Stomach (tissue), 9 donors: Measurements from ENCODE around the gene C1orf74. TPM values are rescaled to one million over a fixed set of nuclear protein-coding genes. Genes with fewer than 3 reads are reported as not detected.
A peak's percentile ranks its signal among the peaks of the same experiment; 100 is the strongest.

Source experiments
- DNase-seq, 2 donors: peaks; one replicate each; pipeline versions ENCODE4 v3.0.0 to v3.0.0-alpha.2; 2013 to 2019
- H3K27ac ChIP-seq, 5 donors: fragments of 200-600 bp in 4 of 5; sonication (generic) in 4 of 5; one replicate each; pipeline ENCODE4 v1.5.1; 2013 to 2019; ENCODE audit warnings: mild to moderate bottlenecking in 1 of 5, moderate library complexity in 1 of 5
- H3K27me3 ChIP-seq, 3 donors: fragments of 200-600 bp; sonication (generic); one replicate each; pipeline ENCODE4 v1.5.1; 2017 to 2019; ENCODE audit warnings: mixed run types in 1 of 3
- H3K36me3 ChIP-seq, 4 donors: fragments of 200-600 bp; sonication (generic); 1 replicate in 3 of 4; 2 replicates in 1 of 4; pipeline ENCODE4 v1.5.1; 2016 to 2019
- H3K4me1 ChIP-seq, 4 donors: fragments of 200-600 bp; sonication (generic); one replicate each; pipeline ENCODE4 v1.5.1; 2016 to 2019
- H3K4me3 ChIP-seq, 4 donors: fragments of 200-600 bp; sonication (generic) in 3 of 4; one replicate each; pipeline ENCODE4 v1.5.1; 2016 to 2019; ENCODE audit warnings: mild to moderate bottlenecking in 1 of 4
- H3K9me3 ChIP-seq, 4 donors: fragments of 200-600 bp; sonication (generic); one replicate each; pipeline ENCODE4 v1.5.1; 2016 to 2019
- CTCF ChIP-seq, 7 experiments: fragments of 450-650 bp in 4 of 7; fragments of 200-600 bp in 3 of 7; sonication (generic) in 3 of 7; IDR thresholded peaks; one replicate each; pipeline ENCODE4 v1.5.1; 2016 to 2019; ENCODE audit warnings: antibody characterized with exemption in 7 of 7, control low read depth in 2 of 7, mild to moderate bottlenecking in 1 of 7
- EP300 ChIP-seq: sonication (generic); formaldehyde crosslinking; IDR thresholded peaks from one replicate; pipeline ENCODE4 v1.6.1; 2017; ENCODE audit warnings: antibody characterized with exemption
- POLR2A ChIP-seq, 4 donors: fragments of 450-650 bp; IDR thresholded peaks; one replicate each; pipeline ENCODE4 v1.6.1; 2016; ENCODE audit warnings: antibody characterized with exemption in 4 of 4, control low read depth in 2 of 4, mild to moderate bottlenecking in 1 of 4, moderate library complexity in 1 of 4
- POLR2AphosphoS5 ChIP-seq, 3 donors: sonication (generic); formaldehyde crosslinking; IDR thresholded peaks; one replicate each; pipeline ENCODE4 v1.6.1; 2016; ENCODE audit warnings: antibody characterized with exemption in 3 of 3
- WGBS, 5 donors: extraction: QIAGEN DNeasy Blood & Tissue Kit in 3 of 5; methylation state at CpG; one replicate each; pipeline versions ENCODE4 v1.1.5 to v1.1.7; 2013 to 2018; 5-methylcytosine and 5-hydroxymethylcytosine counted together
- intact Hi-C: fragments of 100-400 bp; cut with DNase I; formaldehyde crosslinking; loops from one replicate; pipeline ENCODE4 v1.15.1; 2023; ENCODE audit warnings: low total_unique reads
- polyA plus RNA-seq, 3 donors: library from polyadenylated mRNA; stranded (reverse); fragments of 200-250 nt; gene quantifications; one replicate each; pipeline ENCODE4 v1.2.3, GENCODE V29; 2013
- total RNA-seq, 5 donors: library from RNA; depleted of rRNA; stranded (reverse); fragments of >200 nt; gene quantifications; one replicate each; pipeline versions ENCODE4 v1.1.0 to v1.2.3, GENCODE V29; 2014 to 2016
- donor health status: healthy with polysubstance abuse.
- donor health status: Bipolar disorder and iron deficiency.
- donor health status: healthy.

The C1orf74 gene
- total and polyA plus RNA-seq, 8 donors, result 0.72 to 3.6 (median 1.5) TPM; not detected in 1

GRCh38 chr1:209777587-209777986 lies 6.8 kb downstream of the C1orf74 start:
- intact Hi-C loops, result no loop called here
- H3K36me3 ChIP-seq, result peaks cover 0 to 32% (median 24%) of the 10 kb centered on the region in 4 donors
- WGBS, 5 donors, result 83 to 100% (median 92%) methylated on average over 2 of the region's 2 CpGs
- H3K4me3 ChIP-seq, result no peak overlapping the region
- H3K27ac ChIP-seq, result no peak overlapping the region
- no peak for DNase-seq
- no peak for TF ChIP-seq EP300
- TF ChIP-seq POLR2A (IDR thresholded peaks at IDR 0.05), result no peak
- no peak for TF ChIP-seq POLR2AphosphoS5 (IDR thresholded peaks at IDR 0.05)
- no peak for TF ChIP-seq CTCF (IDR thresholded peaks at IDR 0.05)
- no peaks in the 10 kb centered on the region for H3K27me3 ChIP-seq
- no peaks in the 10 kb centered on the region for H3K9me3 ChIP-seq
- peaks cover 0 to 4% (median 0%) of the 10 kb centered on the region in 4 donors for H3K4me1 ChIP-seq

- no peak overlapping the region for H3K27ac ChIP-seq
- WGBS, 5 donors, result 65 to 79% (median 70%) methylated on average over 2 of the region's 2 CpGs
- peaks cover 0 to 28% (median 18%) of the 10 kb centered on the region in 4 donors for H3K36me3 ChIP-seq
- intact Hi-C loops, result no loop called here
- no peak for DNase-seq
- no peaks in the 10 kb centered on the region for H3K27me3 ChIP-seq
- no peak for TF ChIP-seq EP300
- TF ChIP-seq POLR2A (IDR thresholded peaks at IDR 0.05), result no peak
- TF ChIP-seq CTCF (IDR thresholded peaks at IDR 0.05), result no peak
- no peak for TF ChIP-seq POLR2AphosphoS5 (IDR thresholded peaks at IDR 0.05)
- peaks cover 0 to 19% (median 7%) of the 10 kb centered on the region in 4 donors for H3K4me1 ChIP-seq
- no peaks in the 10 kb centered on the region for H3K9me3 ChIP-seq
- H3K4me3 ChIP-seq, result no peak overlapping the region
Measured at GRCh38 chr1:209775678-209776077, 8.7 kb downstream of the C1orf74 start.

- TF ChIP-seq EP300 (no peak), POLR2AphosphoS5 (IDR thresholded peaks at IDR 0.05) (no peak), POLR2A (IDR thresholded peaks at IDR 0.05) (no peak)
- DNase-seq, result no peak
- Histone ChIP-seq H3K27ac (no peak overlapping the region), H3K4me3 (no peak overlapping the region), H3K4me1 (peaks cover 8 to 29% (median 14%) of the 10 kb centered on the region in 4 donors), H3K27me3 (no peaks in the 10 kb centered on the region), H3K36me3 (peaks cover 0 to 23% (median 17%) of the 10 kb centered on the region in 4 donors), H3K9me3 (no peaks in the 10 kb centered on the region)
- intact Hi-C loops, result no loop called here
- WGBS, 5 donors, result 75 to 97% (median 81%) methylated on average over 1 of the region's 1 CpG
Measured at GRCh38 chr1:209774592-209774991, 9.8 kb downstream of the C1orf74 start.

GRCh38 chr1:209772126-209772525 lies 12.2 kb downstream of the C1orf74 start:
- H3K27me3 ChIP-seq, result no peaks in the 10 kb centered on the region
- WGBS, 5 donors, result 46 to 63% (median 54%) methylated on average over 6 of the region's 6 CpGs
- H3K9me3 ChIP-seq, result no peaks in the 10 kb centered on the region
- peaks cover 18 to 53% (median 31%) of the 10 kb centered on the region in 4 donors for H3K4me1 ChIP-seq
- TF ChIP-seq POLR2A (IDR thresholded peaks at IDR 0.05) (no peak), EP300 (no peak), POLR2AphosphoS5 (IDR thresholded peaks at IDR 0.05) (no peak), CTCF (IDR thresholded peaks at IDR 0.05) (no peak)
- DNase-seq, result peak in 1 of 2 donors; percentile 53
- no peak overlapping the region for H3K27ac ChIP-seq
- intact Hi-C loops, result no loop called here
- peaks cover 0 to 17% (median 6%) of the 10 kb centered on the region in 4 donors for H3K36me3 ChIP-seq
- no peak overlapping the region for H3K4me3 ChIP-seq

- Histone ChIP-seq H3K27ac (no peak overlapping the region), H3K4me3 (peak overlapping the region in 3 of 4 donors; percentile 25 to 38 (median 32)), H3K4me1 (peaks cover 18 to 55% (median 31%) of the 10 kb centered on the region in 4 donors), H3K36me3 (peaks cover 0 to 9% (median 3%) of the 10 kb centered on the region in 4 donors), H3K9me3 (no peaks in the 10 kb centered on the region), H3K27me3 (no peaks in the 10 kb centered on the region)
- no peak for TF ChIP-seq EP300
- no peak for TF ChIP-seq POLR2A (IDR thresholded peaks at IDR 0.05)
- TF ChIP-seq CTCF (IDR thresholded peaks at IDR 0.05), result no peak
- TF ChIP-seq POLR2AphosphoS5 (IDR thresholded peaks at IDR 0.05), result no peak
- intact Hi-C loops, result no loop called here
- DNase-seq, result no peak
- WGBS, 5 donors, result 92 to 98% (median 96%) methylated on average over 17 of the region's 17 CpGs
Measured at GRCh38 chr1:209770636-209771415, 13.5 kb downstream of the C1orf74 start.
